ENCODE data around the gene PLXNB3. TPM values are rescaled to one million over a fixed set of nuclear protein-coding genes. Genes with fewer than 3 reads are reported as not detected.

The PLXNB3 gene
- total RNA-seq, 1 experiment from 2014 or later = 2.5 TPM

GRCh38 chrX:153794018-153794896 lies 30.2 kb downstream of the PLXNB3 start, which contains the start of the genes IDH3G and SSR4 (continued):
- TF ChIP-seq ARID4B (CRISPR knock-in tag; IDR thresholded peaks at IDR 0.05; ENCODE audit: borderline replicate concordance) = peak; percentile 86; the same call in 1 of the 2 replicates
- TF ChIP-seq EMX1 (CRISPR knock-in tag; IDR thresholded peaks at IDR 0.05) = no peak
- TF ChIP-seq E2F5 (CRISPR knock-in tag; IDR thresholded peaks at IDR 0.05) = no peak

DNA sequence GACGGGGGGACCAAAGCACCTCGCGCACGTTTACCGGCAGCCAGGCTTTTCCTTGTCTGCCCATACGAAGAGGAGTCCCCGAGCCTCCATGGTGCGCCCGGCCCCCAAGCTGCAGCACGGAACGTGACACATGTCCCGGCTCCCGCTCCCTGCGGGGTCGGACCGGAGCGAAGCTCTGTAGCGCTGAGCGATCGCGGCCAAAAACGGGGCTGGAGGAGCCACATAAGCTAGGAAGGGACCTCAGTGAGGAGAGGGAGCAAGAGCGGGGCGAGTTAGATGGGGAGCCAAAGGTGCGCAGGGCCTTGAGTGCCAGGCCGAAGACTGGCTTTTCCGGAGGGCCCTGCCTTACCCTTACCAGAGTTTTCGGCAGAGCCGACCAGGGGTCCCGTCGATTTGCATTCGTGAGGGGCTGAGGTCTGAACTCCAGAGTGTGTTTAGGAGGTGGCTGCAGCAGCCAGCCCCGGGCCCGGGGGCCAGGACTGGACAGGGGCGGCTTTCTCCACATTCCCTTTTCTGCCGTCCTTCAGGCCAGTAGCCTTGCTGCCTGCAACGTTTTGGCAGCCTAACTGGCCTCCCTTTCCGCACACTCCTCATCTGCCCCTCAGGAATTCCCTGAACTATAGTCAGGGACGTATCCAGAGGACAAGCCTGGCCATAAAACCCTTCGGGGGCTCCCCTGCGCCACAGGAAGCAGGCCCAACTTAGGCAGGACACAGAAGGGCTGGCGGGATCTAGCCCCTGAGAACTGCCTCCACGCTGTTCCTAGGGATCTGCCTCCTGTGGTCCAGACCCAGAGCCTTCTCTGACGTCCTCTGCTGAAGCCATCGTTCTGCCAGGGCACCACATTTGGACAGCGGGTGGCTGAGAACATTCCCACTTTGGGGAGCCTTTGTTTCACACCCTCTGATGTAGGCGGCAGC lies 31.1 kb downstream of the PLXNB3 start:
- ATAC-seq (no peak), DNase-seq (ENCODE audit: low spot score) (no peak)
- Mint-ChIP-seq H3K27me3 (ENCODE audit: low read depth) (no peaks in the 10 kb centered on the region), H3K4me3 (peak overlapping the region; percentile 90), H3K4me1 (peaks cover 12% of the 10 kb centered on the region), H3K36me3 (peaks cover 10% of the 10 kb centered on the region), H3K27ac (peak overlapping the region; percentile 89), H3K9me3 (no peaks in the 10 kb centered on the region)
- TF ChIP-seq NFE2L1 (CRISPR knock-in tag; IDR thresholded peaks at IDR 0.05) = no peak
- TF ChIP-seq, protein P1, sequence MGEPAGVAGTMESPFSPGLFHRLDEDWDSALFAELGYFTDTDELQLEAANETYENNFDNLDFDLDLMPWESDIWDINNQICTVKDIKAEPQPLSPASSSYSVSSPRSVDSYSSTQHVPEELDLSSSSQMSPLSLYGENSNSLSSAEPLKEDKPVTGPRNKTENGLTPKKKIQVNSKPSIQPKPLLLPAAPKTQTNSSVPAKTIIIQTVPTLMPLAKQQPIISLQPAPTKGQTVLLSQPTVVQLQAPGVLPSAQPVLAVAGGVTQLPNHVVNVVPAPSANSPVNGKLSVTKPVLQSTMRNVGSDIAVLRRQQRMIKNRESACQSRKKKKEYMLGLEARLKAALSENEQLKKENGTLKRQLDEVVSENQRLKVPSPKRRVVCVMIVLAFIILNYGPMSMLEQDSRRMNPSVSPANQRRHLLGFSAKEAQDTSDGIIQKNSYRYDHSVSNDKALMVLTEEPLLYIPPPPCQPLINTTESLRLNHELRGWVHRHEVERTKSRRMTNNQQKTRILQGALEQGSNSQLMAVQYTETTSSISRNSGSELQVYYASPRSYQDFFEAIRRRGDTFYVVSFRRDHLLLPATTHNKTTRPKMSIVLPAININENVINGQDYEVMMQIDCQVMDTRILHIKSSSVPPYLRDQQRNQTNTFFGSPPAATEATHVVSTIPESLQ (CRISPR knock-in tag; IDR thresholded peaks at IDR 0.05) = 0 out of 2 replicates have a peak, but pooled peaks have one; percentile 7
- POLR2A ChIA-PET = interaction anchor here (0.9 to 1.6 kb wide), 4 partner anchors 17 to 116 kb away, joined by 3 to 6 read pairs (median 4); no protein-coding TSS in a partner anchor
- CTCF ChIA-PET = interaction anchor here (0.7 to 1.9 kb wide), 11 partner anchors 13 to 152 kb away, joined by 3 to 8 read pairs (median 3); no protein-coding TSS in a partner anchor

DNA sequence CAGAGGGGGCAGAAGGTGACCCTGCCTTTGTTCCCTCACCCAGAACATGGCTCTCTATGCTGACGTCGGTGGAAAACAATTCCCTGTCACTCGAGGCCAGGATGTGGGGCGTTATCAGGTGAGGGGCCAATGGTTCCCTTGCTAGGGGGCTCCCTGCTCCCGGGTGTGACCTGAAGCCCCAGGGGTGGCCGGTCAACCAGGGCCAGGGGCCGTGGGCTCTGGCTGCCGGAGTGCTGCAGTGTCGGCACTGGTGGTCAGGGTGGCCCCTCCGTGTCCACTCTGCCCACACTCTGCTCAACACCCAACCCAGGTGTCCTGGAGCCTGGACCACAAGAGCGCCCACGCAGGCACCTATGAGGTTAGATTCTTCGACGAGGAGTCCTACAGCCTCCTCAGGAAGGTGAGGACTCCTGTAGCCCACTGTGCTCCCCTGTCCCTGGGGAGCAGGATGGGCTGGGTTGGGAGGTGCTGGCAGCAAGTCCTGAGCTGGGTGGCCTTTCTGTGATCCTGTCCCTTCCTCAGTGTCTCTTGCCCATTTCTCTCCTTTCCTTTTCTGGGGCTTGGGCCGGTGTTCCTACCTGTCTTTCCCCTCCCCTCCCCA lies 33.5 kb downstream of the PLXNB3 start:
- ATAC-seq (no peak), DNase-seq (ENCODE audit: low spot score) (no peak)
- H3K4me1 Mint-ChIP-seq = peaks cover 12% of the 10 kb centered on the region
- no peak overlapping the region for H3K4me3 Mint-ChIP-seq
- no peaks in the 10 kb centered on the region for H3K9me3 Mint-ChIP-seq
- peaks cover 10% of the 10 kb centered on the region for H3K36me3 Mint-ChIP-seq
- CTCF ChIA-PET = no interaction called here
- H3K27me3 Mint-ChIP-seq (ENCODE audit: low read depth) = no peaks in the 10 kb centered on the region
- no peak overlapping the region for H3K27ac Mint-ChIP-seq
- POLR2A ChIA-PET = no interaction called here
- TF ChIP-seq, protein P2, sequence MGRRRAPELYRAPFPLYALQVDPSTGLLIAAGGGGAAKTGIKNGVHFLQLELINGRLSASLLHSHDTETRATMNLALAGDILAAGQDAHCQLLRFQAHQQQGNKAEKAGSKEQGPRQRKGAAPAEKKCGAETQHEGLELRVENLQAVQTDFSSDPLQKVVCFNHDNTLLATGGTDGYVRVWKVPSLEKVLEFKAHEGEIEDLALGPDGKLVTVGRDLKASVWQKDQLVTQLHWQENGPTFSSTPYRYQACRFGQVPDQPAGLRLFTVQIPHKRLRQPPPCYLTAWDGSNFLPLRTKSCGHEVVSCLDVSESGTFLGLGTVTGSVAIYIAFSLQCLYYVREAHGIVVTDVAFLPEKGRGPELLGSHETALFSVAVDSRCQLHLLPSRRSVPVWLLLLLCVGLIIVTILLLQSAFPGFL (CRISPR knock-in tag; IDR thresholded peaks at IDR 0.05; ENCODE audit: borderline replicate concordance) = no peak
- TF ChIP-seq SOX15 (CRISPR knock-in tag; IDR thresholded peaks at IDR 0.05) (no peak), NR2C2 (CRISPR knock-in tag; IDR thresholded peaks at IDR 0.05) (no peak), NR1H2 (CRISPR knock-in tag; IDR thresholded peaks at IDR 0.05) (no peak), E2F4 (CRISPR knock-in tag; IDR thresholded peaks at IDR 0.05; ENCODE audit: borderline replicate concordance, low read depth) (no peak)
- TF ChIP-seq, protein P3, sequence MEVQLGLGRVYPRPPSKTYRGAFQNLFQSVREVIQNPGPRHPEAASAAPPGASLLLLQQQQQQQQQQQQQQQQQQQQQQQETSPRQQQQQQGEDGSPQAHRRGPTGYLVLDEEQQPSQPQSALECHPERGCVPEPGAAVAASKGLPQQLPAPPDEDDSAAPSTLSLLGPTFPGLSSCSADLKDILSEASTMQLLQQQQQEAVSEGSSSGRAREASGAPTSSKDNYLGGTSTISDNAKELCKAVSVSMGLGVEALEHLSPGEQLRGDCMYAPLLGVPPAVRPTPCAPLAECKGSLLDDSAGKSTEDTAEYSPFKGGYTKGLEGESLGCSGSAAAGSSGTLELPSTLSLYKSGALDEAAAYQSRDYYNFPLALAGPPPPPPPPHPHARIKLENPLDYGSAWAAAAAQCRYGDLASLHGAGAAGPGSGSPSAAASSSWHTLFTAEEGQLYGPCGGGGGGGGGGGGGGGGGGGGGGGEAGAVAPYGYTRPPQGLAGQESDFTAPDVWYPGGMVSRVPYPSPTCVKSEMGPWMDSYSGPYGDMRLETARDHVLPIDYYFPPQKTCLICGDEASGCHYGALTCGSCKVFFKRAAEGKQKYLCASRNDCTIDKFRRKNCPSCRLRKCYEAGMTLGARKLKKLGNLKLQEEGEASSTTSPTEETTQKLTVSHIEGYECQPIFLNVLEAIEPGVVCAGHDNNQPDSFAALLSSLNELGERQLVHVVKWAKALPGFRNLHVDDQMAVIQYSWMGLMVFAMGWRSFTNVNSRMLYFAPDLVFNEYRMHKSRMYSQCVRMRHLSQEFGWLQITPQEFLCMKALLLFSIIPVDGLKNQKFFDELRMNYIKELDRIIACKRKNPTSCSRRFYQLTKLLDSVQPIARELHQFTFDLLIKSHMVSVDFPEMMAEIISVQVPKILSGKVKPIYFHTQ (CRISPR knock-in tag; IDR thresholded peaks at IDR 0.05) = no peak
- TF ChIP-seq, protein P1 (CRISPR knock-in tag; IDR thresholded peaks at IDR 0.05) = no peak

All from WTC11 (cell line).